Bronchial epithelial cell (primary cell): ENCODE measurements around the gene FAM229A. TPM values are rescaled to one million over a fixed set of nuclear protein-coding genes. Genes with fewer than 3 reads are reported as not detected.
A peak's percentile ranks its signal among the peaks of the same experiment; 100 is the strongest.

Experiments used
- DNase-seq: peaks from one replicate; pipeline ENCODE4 v3.0.0-alpha.2; 2010; ENCODE audit warnings: low read depth
- FAIRE-seq: peaks from 2 replicates; lab custom pipeline; 2011; peaks lifted over from hg19 to GRCh38; lab: Jason Lieb, UNC
- H3K27me3 ChIP-seq: 2 replicates; pipeline ENCODE4 v1.5.1; 2011; ENCODE audit warnings: low read length; ENCODE audit not compliant: control insufficient read depth, insufficient read depth
- H3K36me3 ChIP-seq: 2 replicates; pipeline ENCODE4 v1.5.1; 2011; ENCODE audit warnings: low read length; ENCODE audit not compliant: control insufficient read depth, insufficient read depth
- H3K4me3 ChIP-seq: 2 replicates; pipeline ENCODE4 v1.5.1; 2011; ENCODE audit warnings: mild to moderate bottlenecking, low read depth, low read length, control low read depth
- total RNA-seq: library from RNA; depleted of rRNA; stranded (reverse); fragments of >200 nt; gene quantifications from 2 replicates; pipeline ENCODE4 v1.2.1, GENCODE V29; 2014
- TF ChIP-seq, protein P1 (sequence below): IDR thresholded peaks from 2 replicates; pipeline ENCODE4 v1.5.1; 2011; ENCODE audit warnings: mild to moderate bottlenecking, moderate library complexity, low read length, control low read depth, inconsistent platforms; ENCODE audit not compliant: insufficient read depth, severe bottlenecking

The FAM229A gene
- total RNA-seq, 1 donor from 2014 or later: 0.26 TPM

GRCh38 chr1:32386676-32387392, 24.5 kb upstream of the FAM229A start:
- DNase-seq: no peak
- TF ChIP-seq, protein P1, sequence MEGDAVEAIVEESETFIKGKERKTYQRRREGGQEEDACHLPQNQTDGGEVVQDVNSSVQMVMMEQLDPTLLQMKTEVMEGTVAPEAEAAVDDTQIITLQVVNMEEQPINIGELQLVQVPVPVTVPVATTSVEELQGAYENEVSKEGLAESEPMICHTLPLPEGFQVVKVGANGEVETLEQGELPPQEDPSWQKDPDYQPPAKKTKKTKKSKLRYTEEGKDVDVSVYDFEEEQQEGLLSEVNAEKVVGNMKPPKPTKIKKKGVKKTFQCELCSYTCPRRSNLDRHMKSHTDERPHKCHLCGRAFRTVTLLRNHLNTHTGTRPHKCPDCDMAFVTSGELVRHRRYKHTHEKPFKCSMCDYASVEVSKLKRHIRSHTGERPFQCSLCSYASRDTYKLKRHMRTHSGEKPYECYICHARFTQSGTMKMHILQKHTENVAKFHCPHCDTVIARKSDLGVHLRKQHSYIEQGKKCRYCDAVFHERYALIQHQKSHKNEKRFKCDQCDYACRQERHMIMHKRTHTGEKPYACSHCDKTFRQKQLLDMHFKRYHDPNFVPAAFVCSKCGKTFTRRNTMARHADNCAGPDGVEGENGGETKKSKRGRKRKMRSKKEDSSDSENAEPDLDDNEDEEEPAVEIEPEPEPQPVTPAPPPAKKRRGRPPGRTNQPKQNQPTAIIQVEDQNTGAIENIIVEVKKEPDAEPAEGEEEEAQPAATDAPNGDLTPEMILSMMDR: no peak

DNA sequence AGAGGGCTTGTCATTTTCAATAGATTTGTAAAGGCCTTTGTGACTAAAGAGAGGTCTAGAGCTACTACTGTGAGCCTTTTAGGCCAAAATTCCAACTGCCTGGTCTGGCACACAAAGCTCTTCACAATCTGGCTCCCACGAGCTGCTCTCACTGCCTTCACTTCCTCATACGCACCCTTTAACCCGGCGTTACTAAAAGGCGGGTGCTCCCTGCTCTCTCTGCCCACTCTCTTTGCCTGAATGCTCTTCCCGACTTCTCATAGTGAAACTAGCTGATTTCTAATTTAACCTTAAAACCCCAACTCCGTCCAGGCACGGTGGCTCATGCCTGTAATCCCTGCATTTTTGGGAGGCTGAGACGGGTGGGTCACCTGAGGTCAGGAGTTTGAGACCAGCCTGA, 17.8 kb upstream of the FAM229A start:
- H3K36me3 ChIP-seq: peaks cover 36% of the 10 kb centered on the region
- no peak for DNase-seq
- FAIRE-seq: no peak
- H3K4me3 ChIP-seq: no peak overlapping the region
- TF ChIP-seq, protein P1: no peak
- no peaks in the 10 kb centered on the region for H3K27me3 ChIP-seq

More at GRCh38 chr1:32386676-32387392, 24.5 kb upstream of the FAM229A start:
- H3K36me3 ChIP-seq: peaks cover 14% of the 10 kb centered on the region
- peak; percentile 75 for FAIRE-seq
- H3K27me3 ChIP-seq: no peaks in the 10 kb centered on the region
- no peak overlapping the region for H3K4me3 ChIP-seq

DNA sequence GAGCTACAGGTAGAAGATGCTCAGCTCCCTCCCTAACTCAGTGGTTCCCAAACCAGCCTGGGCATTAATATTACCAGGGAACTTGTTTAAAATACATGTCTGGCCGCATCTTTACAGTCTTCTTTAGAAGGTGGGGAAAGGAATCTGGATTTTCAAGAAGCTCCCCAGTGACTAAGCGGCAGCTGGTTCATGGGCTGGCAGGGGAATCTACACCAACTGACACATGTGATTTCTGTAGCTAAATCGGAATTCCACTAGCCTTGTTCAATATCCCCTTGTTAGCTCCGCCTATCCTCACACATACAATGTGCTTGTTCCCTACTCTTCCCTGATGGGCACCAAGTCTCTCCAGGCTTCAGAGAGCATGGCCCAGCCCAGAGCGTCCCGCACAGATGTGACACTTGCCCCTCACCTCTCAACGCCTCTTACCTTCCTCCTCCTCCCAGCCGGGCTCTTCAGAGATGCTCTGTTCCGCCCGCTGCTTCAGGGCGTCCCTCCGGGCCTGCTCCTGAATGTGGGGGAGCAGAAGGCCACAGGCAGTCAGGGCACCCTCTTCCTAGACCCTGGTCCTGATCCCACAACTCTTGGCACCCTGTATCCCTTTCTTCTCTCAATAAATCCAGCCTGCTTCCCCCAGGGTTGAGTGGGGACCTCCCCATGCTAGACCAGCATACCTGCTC, 15.4 kb upstream of the FAM229A start:
- DNase-seq (peak; percentile 28), FAIRE-seq (no peak)
- H3K27me3 ChIP-seq: no peaks in the 10 kb centered on the region
- TF ChIP-seq, protein P1: no peak
- H3K4me3 ChIP-seq: no peak overlapping the region
- peaks cover 33% of the 10 kb centered on the region for H3K36me3 ChIP-seq

DNA sequence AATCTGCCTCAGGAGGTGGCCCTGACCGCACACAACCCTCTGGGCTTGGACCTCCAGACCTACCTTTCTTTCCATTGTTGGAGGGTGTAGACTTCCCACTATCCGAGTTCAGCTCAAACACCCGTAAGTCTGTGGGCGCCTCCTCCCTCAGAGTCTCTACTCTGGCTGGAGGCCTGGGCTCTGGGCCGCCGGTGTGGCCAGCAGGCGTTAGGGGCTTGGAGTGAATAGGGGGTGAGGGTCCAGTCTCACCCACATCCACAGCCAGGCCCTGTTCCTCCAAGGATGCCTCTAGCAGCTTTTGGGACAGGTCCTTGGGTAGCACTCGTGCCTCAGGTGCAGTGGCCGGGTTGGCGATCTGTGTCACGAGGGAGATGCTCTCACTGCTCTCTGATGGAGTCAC, 13.9 kb upstream of the FAM229A start:
- H3K27me3 ChIP-seq: no peaks in the 10 kb centered on the region
- no peak for DNase-seq
- no peak overlapping the region for H3K4me3 ChIP-seq
- no peak for FAIRE-seq
- TF ChIP-seq, protein P1: no peak
- peaks cover 34% of the 10 kb centered on the region for H3K36me3 ChIP-seq

GRCh38 chr1:32373996-32374592, 11.8 kb upstream of the FAM229A start:
- TF ChIP-seq, protein P1: no peak
- FAIRE-seq (no peak), DNase-seq (no peak)
- Histone ChIP-seq H3K4me3 (no peak overlapping the region), H3K36me3 (peaks cover 26% of the 10 kb centered on the region), H3K27me3 (no peaks in the 10 kb centered on the region)
